ENCODE data around the gene UNC45B.
"Not testable (repeated sequence)": the region's sequence is repeated elsewhere in the genome, so short reads cannot be mapped to it uniquely, and the experiment has no call there.

Gene UNC45B

GRCh38 chr17:35144840-35145239 lies 2.8 kb upstream of the UNC45B start:
- no peak for DNase-seq

DNA sequence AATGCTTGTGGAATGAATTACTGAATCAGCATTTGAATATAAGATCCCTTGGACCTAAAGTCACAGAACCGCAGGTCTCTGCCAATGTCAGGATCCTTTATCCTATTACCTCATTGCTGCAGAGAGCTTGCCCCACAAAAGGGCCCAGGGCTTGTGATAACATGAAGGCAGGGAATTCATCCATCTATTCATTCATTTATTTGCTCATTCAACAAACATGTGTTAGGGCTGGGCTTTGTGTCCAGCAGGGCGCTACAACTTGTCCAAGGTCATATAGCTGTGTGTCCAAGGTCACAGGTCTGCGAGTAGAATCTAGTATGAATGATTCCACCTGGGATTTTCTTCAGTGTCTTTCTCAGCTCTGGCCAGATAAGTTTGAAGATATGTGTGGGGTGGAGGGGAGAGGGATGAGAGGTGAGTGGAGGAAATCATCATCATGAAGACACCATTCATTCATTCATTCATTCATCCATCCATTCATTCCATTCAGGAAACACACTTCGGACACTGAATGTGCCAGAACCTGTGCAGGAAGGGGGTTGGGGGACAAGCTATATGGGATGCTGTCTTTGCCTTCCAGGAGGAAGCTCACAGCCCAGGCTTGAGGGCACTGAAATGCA lies 1.3 kb upstream of the UNC45B start:
- DNase-seq = no peak

- DNase-seq = no peak
Measured at GRCh38 chr17:35148144-35148543, 527 bp downstream of the UNC45B start.

GRCh38 chr17:35149941-35150340 lies 2.3 kb downstream of the UNC45B start:
- no peak for DNase-seq

DNA sequence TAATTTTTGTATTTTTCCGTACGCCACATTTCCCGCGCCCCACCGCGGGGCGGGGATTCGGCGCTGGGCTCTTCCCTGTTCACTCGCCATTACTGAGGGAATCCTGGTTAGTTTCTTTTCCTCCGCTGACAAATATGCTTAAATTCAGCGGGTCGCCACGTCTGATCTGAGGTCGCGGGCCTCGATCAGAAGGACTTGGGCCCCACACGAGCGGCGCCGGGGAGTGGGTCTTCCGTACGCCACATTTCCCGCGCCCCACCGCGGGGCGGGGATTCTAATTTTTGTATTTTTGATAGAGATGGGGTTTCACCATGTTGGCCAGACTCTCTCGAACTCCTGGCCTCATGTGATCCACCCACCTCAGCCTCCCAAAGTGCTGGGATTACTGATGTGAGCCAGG lies 3.5 kb downstream of the UNC45B start:
- not testable (repeated sequence) for DNase-seq

DNA sequence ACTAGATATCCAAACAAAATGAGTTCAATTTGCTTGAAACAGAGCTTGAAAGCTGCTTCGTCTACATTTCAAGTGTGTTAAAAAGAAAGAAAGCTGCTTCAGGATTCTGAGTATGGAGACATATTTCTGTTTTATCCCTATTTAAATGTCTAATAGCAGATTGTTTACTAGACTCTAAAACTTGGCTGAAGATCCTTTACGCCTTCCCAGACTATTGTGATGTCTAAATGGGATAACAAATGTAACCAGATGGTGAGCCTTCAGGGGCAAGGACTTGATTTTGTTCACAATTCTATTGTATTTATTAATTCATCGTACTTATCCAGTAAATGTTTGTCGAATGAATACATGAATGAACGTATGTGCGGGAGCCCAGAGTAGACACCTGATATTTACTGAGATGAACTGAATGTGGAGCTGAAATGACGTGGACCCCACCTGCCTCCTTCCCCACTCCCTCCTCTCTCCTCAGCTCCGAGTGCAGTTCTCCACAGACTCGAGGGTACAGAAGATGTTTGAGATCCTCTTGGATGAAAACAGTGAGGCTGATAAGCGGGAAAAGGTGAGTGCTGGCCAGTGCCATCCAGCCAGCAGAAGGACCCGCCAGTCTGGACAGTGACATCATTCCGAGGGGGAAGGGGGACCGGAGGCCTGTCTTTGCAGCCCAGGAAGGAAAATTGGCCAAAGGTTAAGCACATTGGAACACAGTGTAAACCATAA lies 5.0 kb downstream of the UNC45B start:
- no peak for DNase-seq

GRCh38 chr17:35154196-35155165 lies 6.9 kb downstream of the UNC45B start:
- DNase-seq = no peak

GRCh38 chr17:35155246-35155645 lies 7.6 kb downstream of the UNC45B start:
- no peak for DNase-seq

DNA sequence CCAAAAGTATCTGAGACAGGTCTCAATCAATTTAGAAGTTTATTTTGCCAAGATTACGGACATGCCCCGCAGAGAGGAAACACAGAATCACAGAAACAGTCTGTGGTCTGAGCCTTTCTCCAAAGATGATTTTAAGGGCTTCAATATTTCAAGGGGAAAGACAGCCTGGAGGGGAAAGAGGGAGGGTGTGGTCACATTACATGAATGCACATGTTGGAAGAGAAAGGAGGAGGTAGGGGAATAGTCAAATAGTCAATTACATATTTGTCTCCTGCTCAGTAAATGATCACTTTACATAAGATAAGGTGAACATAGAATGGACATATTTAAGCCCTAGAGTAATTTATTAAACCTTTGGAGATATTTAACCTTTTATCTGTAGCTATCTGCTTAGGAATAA lies 12.3 kb downstream of the UNC45B start:
- DNase-seq = no peak

- DNase-seq = no peak
Measured at GRCh38 chr17:35160354-35161201, 13.0 kb downstream of the UNC45B start.

- DNase-seq = no peak
Measured at GRCh38 chr17:35161281-35161761, 13.7 kb downstream of the UNC45B start.

- DNase-seq = no peak
Measured at GRCh38 chr17:35162755-35163154, 15.1 kb downstream of the UNC45B start.

- no peak for DNase-seq
Measured at GRCh38 chr17:35163886-35164285, 16.3 kb downstream of the UNC45B start.

GRCh38 chr17:35164716-35165115 lies 17.1 kb downstream of the UNC45B start:
- DNase-seq = no peak

DNA sequence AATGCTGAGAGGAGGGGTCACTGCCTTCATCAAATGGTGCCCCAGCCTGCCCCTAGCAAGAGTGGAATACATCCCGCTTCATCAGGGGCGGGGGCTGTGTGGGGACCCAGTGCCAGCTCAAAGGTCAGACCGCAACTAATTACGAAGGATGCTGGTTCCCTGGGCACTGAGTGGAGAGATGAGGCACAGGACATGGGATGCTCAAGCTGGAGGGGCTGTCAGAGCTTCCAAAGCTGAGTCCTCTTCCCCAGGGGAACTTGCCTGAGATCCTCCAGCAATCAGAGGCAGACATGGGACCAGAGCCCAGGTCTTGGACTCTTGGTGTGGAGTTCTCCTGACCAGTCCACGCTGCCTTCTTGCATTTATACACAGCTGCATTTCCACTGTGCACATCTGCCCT lies 18.9 kb downstream of the UNC45B start:
- DNase-seq = no peak

DNA sequence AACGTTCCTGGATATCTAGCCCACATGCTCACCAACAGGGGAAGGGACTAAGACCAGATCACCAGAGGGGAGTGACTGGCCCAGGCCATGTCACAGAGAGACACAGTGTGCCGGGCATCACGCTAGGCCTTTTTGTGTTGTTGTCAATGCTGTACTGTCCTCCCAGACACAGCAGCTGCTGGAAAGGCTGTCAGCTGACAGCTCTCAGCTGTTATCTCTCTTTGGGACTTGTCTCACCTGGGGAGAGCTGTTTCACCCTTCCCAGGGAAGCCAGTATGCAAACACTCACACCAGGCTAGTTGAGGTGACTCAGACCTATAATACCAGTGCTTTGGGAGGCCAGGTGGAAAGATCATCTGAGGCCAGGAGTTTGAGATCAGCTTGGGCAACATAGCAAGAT lies 19.4 kb downstream of the UNC45B start:
- DNase-seq = no peak

- DNase-seq = no peak
Measured at GRCh38 chr17:35167666-35168065, 20.0 kb downstream of the UNC45B start.

GRCh38 chr17:35169835-35170363 lies 22.3 kb downstream of the UNC45B start:
- DNase-seq = no peak

DNA sequence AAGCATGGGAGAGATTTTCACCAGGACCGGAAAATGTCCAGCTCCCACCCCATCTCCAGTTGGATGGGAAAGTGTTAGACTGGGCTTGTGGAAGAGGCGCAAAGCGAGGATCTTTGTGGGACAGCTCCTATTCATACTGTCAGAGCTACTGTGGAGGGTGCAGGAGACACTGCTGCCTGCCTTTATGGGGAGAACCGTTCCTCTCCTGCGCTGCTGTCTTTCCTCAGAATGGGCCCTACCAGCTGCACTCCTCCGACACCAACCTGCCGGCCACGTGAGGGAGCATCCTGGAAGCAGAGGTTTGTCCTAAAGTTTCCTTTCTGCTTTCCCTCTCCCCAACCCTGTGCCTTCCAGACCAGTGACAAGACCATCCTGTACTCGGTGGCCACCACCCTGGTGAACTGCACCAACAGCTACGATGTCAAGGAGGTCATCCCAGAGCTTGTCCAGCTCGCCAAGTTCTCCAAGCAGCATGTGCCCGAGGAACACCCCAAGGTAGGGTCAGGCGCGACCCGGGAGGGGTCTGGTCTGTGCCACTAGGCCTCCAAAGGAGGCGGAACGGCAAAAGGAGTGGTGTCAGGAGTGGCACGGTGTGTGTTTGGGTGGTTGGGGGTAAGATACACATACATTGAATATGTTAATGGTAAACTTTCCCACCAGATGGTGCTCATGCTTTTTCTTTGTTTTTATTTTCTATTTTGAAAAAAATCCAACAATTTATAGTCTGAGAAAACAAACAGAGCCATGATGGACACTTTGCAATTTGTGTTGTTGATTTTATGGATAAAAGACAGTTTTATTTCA lies 23.6 kb downstream of the UNC45B start:
- DNase-seq = no peak

- no peak for DNase-seq
Measured at GRCh38 chr17:35171834-35172233, 24.2 kb downstream of the UNC45B start.

- not testable (repeated sequence) for DNase-seq
Measured at GRCh38 chr17:35172321-35172720, 24.7 kb downstream of the UNC45B start.
